HepG2 (cell line): ENCODE data around the gene FAM83C. TPM values are rescaled to one million over a fixed set of nuclear protein-coding genes. Genes with fewer than 3 reads are reported as not detected.
A peak's percentile ranks its signal among the peaks of the same experiment; 100 is the strongest.

Experiments
- ATAC-seq: fragments of 200-7000 bp; cut with Tn5 transposase; 3 replicates; pipeline ENCODE4 v1.9.1; 2020; ENCODE audit warnings: mild to moderate bottlenecking, moderate library complexity
- BruUV-seq: library from RNA; stranded (reverse); fragments of 400-500 nt; replicated peaks from 2 replicates; lab custom pipeline; 2021; lab: Mats Ljungman, UMichigan
- CTCF ChIA-PET: fragments of 300-600 bp; formaldehyde crosslinking; extraction: SDS; loops from one replicate; lab custom pipeline; 2021; ENCODE audit warnings: low total read pairs, inconsistent platforms, low intra/inter-chr PET ratio; lab: Yijun Ruan, JAX
- POLR2A ChIA-PET: fragments of 350-600 bp; sonication (Branson Sonifier 250); formaldehyde crosslinking; loops from one replicate; lab custom pipeline; 2020; ENCODE audit warnings: antibody characterized with exemption, inconsistent platforms; lab: Yijun Ruan, JAX
- DNase-seq: peaks from one replicate; pipeline ENCODE4 v3.0.0-alpha.2; 2015; ENCODE audit warnings: low spot score
- FAIRE-seq: peaks from 3 replicates; lab custom pipeline; 2011; peaks lifted over from hg19 to GRCh38; lab: Jason Lieb, UNC
- H2AFZ ChIP-seq: one replicate; pipeline ENCODE4 v1.6.1; 2011; ENCODE audit warnings: low read length, inconsistent platforms
- H3K27ac ChIP-seq: fragments of 300-600 bp; 3 replicates; pipeline ENCODE4 v1.8.0; 2011; ENCODE audit warnings: mixed run types, mild to moderate bottlenecking, mixed read lengths, low read length, inconsistent platforms; ENCODE audit not compliant: insufficient read depth; ENCODE audit errors: extremely low read length
- H3K27me3 ChIP-seq, 2 experiments: fragments of 200-600 bp in 1 of 2; 2 replicates in 1 of 2; 3 replicates in 1 of 2; pipeline versions ENCODE4 v1.6.0 to v1.8.0; 2011; ENCODE audit warnings: low read length in 2 of 2, mild to moderate bottlenecking in 2 of 2, moderate library complexity in 2 of 2, inconsistent platforms in 1 of 2; ENCODE audit not compliant: insufficient read depth in 2 of 2, control insufficient read depth in 1 of 2
- H3K36me3 ChIP-seq, 2 experiments: fragments of 200-600 bp in 1 of 2; replicated peaks in 1 of 2; 2 replicates in 1 of 2; 3 replicates in 1 of 2; pipeline versions ENCODE4 v1.5.1 to v1.8.0; 2011; ENCODE audit warnings: low read length in 2 of 2, inconsistent platforms in 1 of 2; ENCODE audit not compliant: insufficient read depth in 2 of 2, control insufficient read depth in 1 of 2
- H3K4me1 ChIP-seq: 2 replicates; pipeline ENCODE4 v1.5.1; 2012; ENCODE audit warnings: low read length, inconsistent platforms; ENCODE audit not compliant: insufficient read depth
- H3K4me2 ChIP-seq: 2 replicates; pipeline ENCODE4 v1.6.0; 2011; ENCODE audit warnings: low read depth, low read length, inconsistent platforms
- H3K4me3 ChIP-seq, 3 experiments: fragments of 200-600 bp in 1 of 3; sonication (generic), shearing (Covaris generic) in 1 of 3; replicated peaks in 1 of 3; 2 replicates each; pipeline ENCODE4 v1.5.1; 2011 to 2016; ENCODE audit warnings: low read length in 3 of 3, inconsistent platforms in 2 of 3, low read depth in 2 of 3, mild to moderate bottlenecking in 2 of 3, control low read depth in 1 of 3, mixed read lengths in 1 of 3; ENCODE audit not compliant: insufficient read depth in 1 of 3
- H3K79me2 ChIP-seq: one replicate; pipeline ENCODE4 v1.6.1; 2011; ENCODE audit warnings: low read length, inconsistent platforms; ENCODE audit not compliant: insufficient read depth
- H3K9ac ChIP-seq: 2 replicates; pipeline ENCODE4 v1.6.0; 2011; ENCODE audit warnings: mild to moderate bottlenecking, low read depth, low read length, inconsistent platforms; ENCODE audit not compliant: insufficient read depth
- H3K9me3 ChIP-seq: 2 replicates; pipeline ENCODE4 v1.5.1; 2012; ENCODE audit warnings: mild to moderate bottlenecking, low read length
- H4K20me1 ChIP-seq: 2 replicates; pipeline ENCODE4 v1.6.0; 2011; ENCODE audit warnings: inconsistent platforms, mild to moderate bottlenecking, low read length, moderate library complexity; ENCODE audit not compliant: insufficient read depth
- CAMTA2 ChIP-seq: sonication (generic); formaldehyde crosslinking; IDR thresholded peaks from 2 replicates; pipeline ENCODE4 v1.4.0; 2020; ENCODE audit warnings: mild to moderate bottlenecking, missing genetic modification reagents, borderline replicate concordance
- GATAD1 ChIP-seq: IDR thresholded peaks from 2 replicates; pipeline ENCODE4 v1.6.1; 2016; ENCODE audit warnings: missing genetic modification reagents, missing compliant biosample characterization
- JUNB ChIP-seq: sonication (generic); formaldehyde crosslinking; IDR thresholded peaks from 2 replicates; pipeline ENCODE4 v1.8.0; 2022; ENCODE audit warnings: missing genetic modification reagents, mild to moderate bottlenecking, borderline replicate concordance
- KDM2A ChIP-seq: sonication (generic); formaldehyde crosslinking; IDR thresholded peaks from 2 replicates; pipeline ENCODE4 v1.4.0; 2020; ENCODE audit warnings: low read depth, missing genetic modification reagents, borderline replicate concordance
- MED1 ChIP-seq: sonication (generic); formaldehyde crosslinking; IDR thresholded peaks from 2 replicates; pipeline ENCODE4 v1.4.0; 2020; ENCODE audit warnings: missing genetic modification reagents
- MTERF4 ChIP-seq: sonication (generic); formaldehyde crosslinking; IDR thresholded peaks from 2 replicates; pipeline ENCODE4 v1.8.0; 2023; ENCODE audit warnings: mild to moderate bottlenecking, missing genetic modification reagents
- MZF1 ChIP-seq: sonication (generic); formaldehyde crosslinking; IDR thresholded peaks from 2 replicates; pipeline ENCODE4 v1.8.1; 2023; ENCODE audit warnings: mild to moderate bottlenecking, missing genetic modification reagents, borderline replicate concordance
- RFX5 ChIP-seq: IDR thresholded peaks from 2 replicates; pipeline ENCODE4 v1.6.1; 2011; ENCODE audit warnings: low read depth, low read length, improper control_type of control experiment
- SMAD1 ChIP-seq: sonication (generic); formaldehyde crosslinking; IDR thresholded peaks from 2 replicates; pipeline ENCODE4 v1.4.0; 2020; ENCODE audit warnings: missing genetic modification reagents, low read depth, mild to moderate bottlenecking, borderline replicate concordance
- SRSF1 ChIP-seq: fragments of 200-400 bp; formaldehyde crosslinking; optimal IDR thresholded peaks from 2 replicates; pipeline ENCODE3; 2017; ENCODE audit warnings: mild to moderate bottlenecking, low read depth, low read length, moderate library complexity
- TIGD3 ChIP-seq: sonication (generic); formaldehyde crosslinking; IDR thresholded peaks from 2 replicates; pipeline ENCODE4 v1.5.1; 2020; ENCODE audit warnings: mild to moderate bottlenecking, missing genetic modification reagents, borderline replicate concordance
- ZBTB7A ChIP-seq: sonication (generic); formaldehyde crosslinking; IDR thresholded peaks from 2 replicates; pipeline ENCODE4 v1.8.0; 2022; ENCODE audit warnings: mild to moderate bottlenecking, missing genetic modification reagents
- ZC3H4 ChIP-seq: sonication (generic); formaldehyde crosslinking; IDR thresholded peaks from 2 replicates; pipeline ENCODE4 v1.4.0; 2020; ENCODE audit warnings: missing genetic modification reagents, borderline replicate concordance
- ZNF232 ChIP-seq: sonication (generic); formaldehyde crosslinking; IDR thresholded peaks from 2 replicates; pipeline ENCODE4 v1.4.0; 2020; ENCODE audit warnings: missing genetic modification reagents, borderline replicate concordance
- ZNF350 ChIP-seq: sonication (generic); formaldehyde crosslinking; IDR thresholded peaks from 2 replicates; pipeline ENCODE4 v1.4.0; 2020; ENCODE audit warnings: mild to moderate bottlenecking, low read depth, missing genetic modification reagents, borderline replicate concordance
- ZNF543 ChIP-seq: sonication (generic); formaldehyde crosslinking; IDR thresholded peaks from 2 replicates; pipeline ENCODE4 v1.4.0; 2020; ENCODE audit warnings: mild to moderate bottlenecking, missing genetic modification reagents
- ZNF781 ChIP-seq: sonication (generic); formaldehyde crosslinking; IDR thresholded peaks from 2 replicates; pipeline ENCODE4 v1.5.1; 2020; ENCODE audit warnings: borderline replicate concordance, mild to moderate bottlenecking, missing genetic modification reagents; ENCODE audit errors: not compliant biosample characterization
- WGBS: methylation state at CpG from one replicate; pipeline ENCODE4 v1.1.6; 2017; ENCODE audit warnings: low lambda C conversion rate; 5-methylcytosine and 5-hydroxymethylcytosine counted together
- in situ Hi-C: cut with HindIII; loops from 2 replicates; pipeline ENCODE4 v1.10.0; 2017; ENCODE audit warnings: low pct_unique_long_range_greater_than_20kb; ENCODE audit not compliant: extremely low pct_ligation_motif_present
- intact Hi-C: fragments of 100-400 bp; cut with micrococcal nuclease; formaldehyde crosslinking; loops from one replicate; pipeline ENCODE4 v1.10.0; 2022; ENCODE audit not compliant: unreplicated experiment
- polyA plus RNA-seq, 8 experiments: library from polyadenylated mRNA; depleted of rRNA in 3 of 8; stranded (reverse) in 7 of 8; unstranded in 1 of 8; fragments of >200 nt; fragmentation: Illumina TruSeq in 4 of 8; extraction: Trizol in 4 of 8; gene quantifications; 2 replicates each; pipeline versions ENCODE4 v1.2.1 to v1.2.3, GENCODE V29; 2011 to 2016; ENCODE audit warnings: low read depth in 4 of 8, missing spikeins in 1 of 8, mixed read lengths in 1 of 8; ENCODE audit not compliant: insufficient read depth in 1 of 8
- total RNA-seq, 5 experiments: library from RNA; depleted of rRNA; stranded (reverse); fragments of >200 nt; fragmentation: Illumina TruSeq; extraction: Trizol; gene quantifications; 2 replicates each; pipeline ENCODE4 v1.2.3, GENCODE V29; 2016; ENCODE audit warnings: low read depth in 1 of 5

FAM83C gene
- total and polyA plus RNA-seq, 2 of the 13 experiments (the other 11 are each of a cell fraction or from before 2014, with no cell fraction given) = 0.04 TPM; not detected in 1

GRCh38 chr20:35274172-35275092, 17.8 kb downstream of the FAM83C start (continued):
- TF ChIP-seq GATAD1 (CRISPR knock-in tag) (no peak), MTERF4 (CRISPR knock-in tag) (no peak), ZNF543 (no peak), TIGD3 (CRISPR knock-in tag) (0 out of 2 replicates have a peak, but pooled peaks have one; percentile 57), ZNF781 (no peak)

GRCh38 chr20:35273449-35274171, 18.6 kb downstream of the FAM83C start:
- ChIA-PET POLR2A (interaction anchor here (2.4 to 8.8 kb wide), 3 partner anchors 9 to 13 kb away, joined by 7 to 80 read pairs (median 14); partner anchors contain the start of gene EIF6), CTCF (no interaction called here)
- Histone ChIP-seq H3K9me3 (no peaks in the 10 kb centered on the region), H3K4me1 (peaks cover 10% of the 10 kb centered on the region), H3K79me2 (no peaks in the 10 kb centered on the region), H4K20me1 (peaks cover 2% of the 10 kb centered on the region; the same call in 1 of the 2 replicates), H3K27ac (no peak overlapping the region), H3K9ac (no peak overlapping the region), H3K4me3 (no peak overlapping the region), H3K36me3 (peaks cover 9 to 19% of the 10 kb centered on the region in 2 experiments), H3K27me3 (no peaks in the 10 kb centered on the region), H3K4me2 (no peak overlapping the region), H2AFZ (no peak overlapping the region)
- ATAC-seq (no peak), FAIRE-seq (no peak), DNase-seq (no peak)
- intact Hi-C loops (no loop called here), in situ Hi-C loops (no loop called here)
- no TSS peak for BruUV-seq
- WGBS = 90% methylated on average over 13 of the region's 13 CpGs
- peak; percentile 18 for TF ChIP-seq SRSF1
- peak; percentile 46; the same call in 1 of the 2 replicates for TF ChIP-seq ZNF350 (CRISPR knock-in tag)
- peak; percentile 46; the same call in 1 of the 2 replicates for TF ChIP-seq KDM2A (CRISPR knock-in tag)
- TF ChIP-seq JUNB (CRISPR knock-in tag) = 0 out of 2 replicates have a peak, but pooled peaks have one; percentile 29
- peak; percentile 85 for TF ChIP-seq RFX5
- 0 out of 2 replicates have a peak, but pooled peaks have one; percentile 27 for TF ChIP-seq SMAD1 (CRISPR knock-in tag)
- no peak for TF ChIP-seq MZF1 (CRISPR knock-in tag)
- 0 out of 2 replicates have a peak, but pooled peaks have one; percentile 29 for TF ChIP-seq ZNF232 (CRISPR knock-in tag)
- no peak for TF ChIP-seq CAMTA2 (CRISPR knock-in tag)
- TF ChIP-seq MED1 (CRISPR knock-in tag) = 0 out of 2 replicates have a peak, but pooled peaks have one; percentile 16
- TF ChIP-seq ZC3H4 (CRISPR knock-in tag) = peak; percentile 10; the same call in 1 of the 2 replicates
- TF ChIP-seq ZBTB7A (CRISPR knock-in tag) = no peak
